H1 (cell line): Measurements from ENCODE around the gene NMT1. TPM values are rescaled to one million over a fixed set of nuclear protein-coding genes. Genes with fewer than 3 reads are reported as not detected.

ENCODE experiments used
- CTCF ChIA-PET: fragments of 300-600 bp; sonication (Branson Sonifier 250); formaldehyde crosslinking; loops from one replicate; lab custom pipeline; 2021; ENCODE audit not compliant: partially characterized antibody; lab: Charles Lee
- POLR2A ChIA-PET: fragments of 300-600 bp; sonication (Branson Sonifier 250); formaldehyde crosslinking; loops from one replicate; lab custom pipeline; 2021; ENCODE audit warnings: inconsistent platforms; ENCODE audit not compliant: partially characterized antibody; lab: Charles Lee
- DNase-seq, 2 experiments: peaks; one replicate each; pipeline versions ENCODE4 v3.0.0 to v3.0.0-alpha.2; 2010 to 2022; ENCODE audit warnings: low spot score in 2 of 2, low read depth in 1 of 2, mixed read lengths in 1 of 2
- FAIRE-seq: peaks from 2 replicates; lab custom pipeline; 2011; peaks lifted over from hg19 to GRCh38; lab: Jason Lieb, UNC
- H2AFZ ChIP-seq: 2 replicates; pipeline ENCODE4 v1.8.1; 2012; ENCODE audit warnings: low read length, inconsistent platforms
- H2AK5ac ChIP-seq: 2 replicates; pipeline ENCODE4 v1.6.1; 2013; ENCODE audit warnings: low read depth, low read length
- H2BK120ac ChIP-seq: replicated peaks from 2 replicates; pipeline ENCODE3; 2013; ENCODE audit warnings: low read depth, low read length, inconsistent platforms
- H2BK12ac ChIP-seq: 2 replicates; pipeline ENCODE4 v1.6.1; 2013; ENCODE audit warnings: low read depth, low read length
- H2BK15ac ChIP-seq: 2 replicates; pipeline ENCODE4 v1.6.1; 2013; ENCODE audit warnings: low read length
- H2BK20ac ChIP-seq: 2 replicates; pipeline ENCODE4 v1.6.1; 2013; ENCODE audit warnings: low read length
- H2BK5ac ChIP-seq: 2 replicates; pipeline ENCODE4 v1.6.1; 2013; ENCODE audit warnings: low read depth, low read length
- H3K14ac ChIP-seq: 2 replicates; pipeline ENCODE4 v1.6.1; 2013; ENCODE audit warnings: inconsistent platforms; ENCODE audit not compliant: insufficient read length
- H3K18ac ChIP-seq: 2 replicates; pipeline ENCODE4 v1.6.1; 2013; ENCODE audit warnings: low read length; ENCODE audit errors: extremely low read depth
- H3K23ac ChIP-seq: 2 replicates; pipeline ENCODE4 v1.6.1; 2013; ENCODE audit warnings: inconsistent platforms; ENCODE audit not compliant: insufficient read length
- H3K23me2 ChIP-seq: 2 replicates; pipeline ENCODE4 v1.6.1; 2013; ENCODE audit warnings: low read depth, low read length
- H3K27ac ChIP-seq: 2 replicates; pipeline ENCODE4 v1.6.1; 2011; ENCODE audit warnings: low read depth, low read length, inconsistent platforms
- H3K27me3 ChIP-seq, 4 experiments: replicated peaks in 1 of 4; 1 replicate in 1 of 4; 2 replicates in 3 of 4; pipeline versions ENCODE4 v1.6.1 to v1.8.1; 2011 to 2013; ENCODE audit warnings: low read length in 3 of 4, mild to moderate bottlenecking in 3 of 4, inconsistent platforms in 2 of 4, mixed read lengths in 2 of 4, moderate library complexity in 1 of 4; ENCODE audit not compliant: control insufficient read depth in 3 of 4, insufficient read depth in 3 of 4; ENCODE audit errors: extremely low read depth in 1 of 4
- H3K36me3 ChIP-seq, 4 experiments: 2 replicates each; pipeline versions ENCODE4 v1.6.1 to v1.8.1; 2011 to 2013; ENCODE audit warnings: mild to moderate bottlenecking in 4 of 4, low read length in 3 of 4, moderate library complexity in 2 of 4, control low read depth in 1 of 4, inconsistent platforms in 1 of 4; ENCODE audit not compliant: insufficient read depth in 4 of 4, control insufficient read depth in 2 of 4
- H3K4ac ChIP-seq: replicated peaks from 2 replicates; pipeline ENCODE3; 2013; ENCODE audit warnings: low read length, low read depth, mixed read lengths, inconsistent platforms; ENCODE audit not compliant: insufficient read length
- H3K4me1 ChIP-seq, 4 experiments: replicated peaks in 1 of 4; 1 replicate in 1 of 4; 2 replicates in 3 of 4; pipeline versions ENCODE4 v1.6.1 to v1.8.1; 2011 to 2013; ENCODE audit warnings: low read length in 3 of 4, inconsistent platforms in 2 of 4, mixed read lengths in 1 of 4; ENCODE audit not compliant: insufficient read depth in 4 of 4, control insufficient read depth in 3 of 4
- H3K4me2 ChIP-seq, 2 experiments: 2 replicates each; pipeline versions ENCODE4 v1.6.1 to v1.8.1; 2011 to 2013; ENCODE audit warnings: low read depth in 2 of 2, low read length in 2 of 2, control low read depth in 1 of 2, inconsistent platforms in 1 of 2, mild to moderate bottlenecking in 1 of 2; ENCODE audit not compliant: insufficient read depth in 1 of 2
- H3K4me3 ChIP-seq, 4 experiments: fragments of 200-600, 300-600 bp in 1 of 4; sonication (generic), shearing (Covaris generic), sonication (Bioruptor Twin) in 1 of 4; 2 replicates each; pipeline versions ENCODE4 v1.5.1 to v1.8.1; 2011 to 2016; ENCODE audit warnings: low read length in 4 of 4, low read depth in 3 of 4, control low read depth in 2 of 4, inconsistent platforms in 2 of 4, mild to moderate bottlenecking in 2 of 4, mixed read lengths in 1 of 4, moderate library complexity in 1 of 4; ENCODE audit not compliant: insufficient read depth in 2 of 4; ENCODE audit errors: extremely low read depth in 1 of 4
- H3K56ac ChIP-seq: replicated peaks from 2 replicates; pipeline ENCODE3; 2013; ENCODE audit warnings: low read depth, mild to moderate bottlenecking, mixed read lengths, low read length, inconsistent platforms; ENCODE audit not compliant: insufficient read length
- H3K79me1 ChIP-seq: 2 replicates; pipeline ENCODE4 v1.6.1; 2013; ENCODE audit warnings: low read depth, low read length, control low read depth
- H3K79me2 ChIP-seq, 2 experiments: 2 replicates each; pipeline versions ENCODE4 v1.6.1 to v1.8.1; 2012 to 2013; ENCODE audit warnings: low read length in 2 of 2, mild to moderate bottlenecking in 2 of 2, inconsistent platforms in 1 of 2; ENCODE audit not compliant: insufficient read depth in 2 of 2, control insufficient read depth in 1 of 2
- H3K9ac ChIP-seq, 4 experiments: replicated peaks in 1 of 4; 1 replicate in 1 of 4; 2 replicates in 3 of 4; pipeline versions ENCODE4 v1.6.1 to v1.8.1; 2011 to 2013; ENCODE audit warnings: low read depth in 3 of 4, low read length in 3 of 4, control low read depth in 2 of 4, mild to moderate bottlenecking in 2 of 4, moderate library complexity in 2 of 4, inconsistent platforms in 1 of 4; ENCODE audit errors: extremely low read depth in 1 of 4
- H3K9me3 ChIP-seq, 2 experiments: 2 replicates each; pipeline versions ENCODE4 v1.6.1 to v1.8.1; 2012 to 2013; ENCODE audit warnings: mild to moderate bottlenecking in 2 of 2, moderate library complexity in 2 of 2, control low read depth in 1 of 2, inconsistent platforms in 1 of 2, low read depth in 1 of 2, low read length in 1 of 2, mixed read lengths in 1 of 2; ENCODE audit not compliant: insufficient read depth in 2 of 2
- H4K20me1 ChIP-seq, 2 experiments: replicated peaks in 1 of 2; 2 replicates each; pipeline versions ENCODE3 to v1.8.1; 2011 to 2013; ENCODE audit warnings: inconsistent platforms in 2 of 2, low read length in 2 of 2, mild to moderate bottlenecking in 1 of 2; ENCODE audit not compliant: insufficient read depth in 2 of 2, control insufficient read depth in 1 of 2
- H4K5ac ChIP-seq: 2 replicates; pipeline ENCODE4 v1.6.1; 2013; ENCODE audit warnings: low read length, low read depth, mixed read lengths, inconsistent platforms; ENCODE audit not compliant: insufficient read length
- H4K8ac ChIP-seq: 2 replicates; pipeline ENCODE4 v1.8.0; 2013; ENCODE audit warnings: mild to moderate bottlenecking, moderate library complexity, low read length, inconsistent platforms; ENCODE audit not compliant: insufficient read depth; ENCODE audit errors: extremely low read depth
- H4K91ac ChIP-seq: replicated peaks from 2 replicates; pipeline ENCODE3; 2013; ENCODE audit warnings: low read length, mixed read lengths, inconsistent platforms; ENCODE audit not compliant: insufficient read length
- CREB1 ChIP-seq: IDR thresholded peaks from 2 replicates; pipeline ENCODE4 v1.6.1; 2012; ENCODE audit warnings: inconsistent platforms
- HDAC6 ChIP-seq: IDR thresholded peaks from one replicate; pipeline ENCODE4 v1.7.1; 2012; ENCODE audit warnings: low read depth, mild to moderate bottlenecking, inconsistent platforms, low read length, moderate library complexity
- JUND ChIP-seq: IDR thresholded peaks from 2 replicates; pipeline ENCODE4 v1.6.1; 2011; ENCODE audit warnings: mild to moderate bottlenecking, improper control_type of control experiment, low read length
- KDM4A ChIP-seq: IDR thresholded peaks from one replicate; pipeline ENCODE4 v1.7.1; 2012; ENCODE audit warnings: low read depth, mild to moderate bottlenecking, moderate library complexity, low read length, inconsistent platforms; ENCODE audit not compliant: severe bottlenecking
- MAFK ChIP-seq: IDR thresholded peaks from 2 replicates; pipeline ENCODE4 v1.6.1; 2012; ENCODE audit warnings: low read depth, mild to moderate bottlenecking, improper control_type of control experiment, low read length
- NANOG ChIP-seq: IDR thresholded peaks from 2 replicates; pipeline ENCODE4 v1.6.1; 2011; ENCODE audit warnings: low read length, low read depth, mild to moderate bottlenecking, inconsistent platforms; ENCODE audit not compliant: insufficient read depth, poor library complexity, severe bottlenecking
- NRF1 ChIP-seq: IDR thresholded peaks from 2 replicates; pipeline ENCODE4 v1.6.1; 2011; ENCODE audit warnings: mild to moderate bottlenecking, low read depth, low read length, improper control_type of control experiment
- POU5F1 ChIP-seq: IDR thresholded peaks from 2 replicates; pipeline ENCODE4 v1.6.1; 2011; ENCODE audit warnings: low read depth, mild to moderate bottlenecking, low read length, moderate library complexity
- RNF2 ChIP-seq: fragments of 200-900, 300-1000 bp; sonication (generic); IDR thresholded peaks from 2 replicates; pipeline ENCODE4 v1.7.1; 2016; ENCODE audit warnings: borderline replicate concordance, low read depth, mild to moderate bottlenecking, antibody characterized with exemption, low read length; ENCODE audit not compliant: poor library complexity, severe bottlenecking; ENCODE audit errors: missing control alignments
- SAP30 ChIP-seq: fragments of 300-600 bp; sonication (generic); IDR thresholded peaks from 2 replicates; pipeline ENCODE4 v1.7.1; 2012; ENCODE audit warnings: low read length, moderate library complexity, mild to moderate bottlenecking, inconsistent platforms; ENCODE audit not compliant: insufficient read depth, insufficient replicate concordance
- SIX5 ChIP-seq: IDR thresholded peaks from 2 replicates; pipeline ENCODE4 v1.6.1; 2011; ENCODE audit warnings: mild to moderate bottlenecking, low read depth, low read length
- TBP ChIP-seq: IDR thresholded peaks from 2 replicates; pipeline ENCODE4 v1.6.1; 2011; ENCODE audit warnings: low read depth, low read length, improper control_type of control experiment
- TEAD4 ChIP-seq: IDR thresholded peaks from 2 replicates; pipeline ENCODE4 v1.6.1; 2012; ENCODE audit warnings: low read depth, low read length, inconsistent platforms, mixed read lengths
- whole genome bisulfite sequencing, 2 experiments: shearing (Covaris generic) in 1 of 2; methylation state at CpG; one replicate each; pipeline versions ENCODE4 v1.1.6 to v1.1.7; 2013 to 2015; ENCODE audit warnings: low lambda C conversion rate in 2 of 2, mixed read lengths in 2 of 2, inconsistent platforms in 1 of 2, low coverage in 1 of 2, missing lambda C conversion rate in 1 of 2; ENCODE audit not compliant: insufficient replicate concordance in 2 of 2, insufficient coverage in 1 of 2, insufficient read length in 1 of 2; ENCODE audit errors: extremely low coverage in 1 of 2, missing lambda C conversion rate in 1 of 2; 5-methylcytosine and 5-hydroxymethylcytosine counted together
- polyA plus RNA-seq, 7 experiments: library from polyadenylated mRNA; depleted of rRNA in 3 of 7; stranded (reverse) in 5 of 7; unstranded in 2 of 7; fragments of >200 nt in 5 of 7; fragments of 200-250 nt in 2 of 7; gene quantifications; 1 replicate in 5 of 7; 2 replicates in 1 of 7; 4 replicates in 1 of 7; pipeline versions ENCODE4 v1.2.1 to v1.2.3, GENCODE V29; 2011 to 2013; ENCODE audit warnings: missing spikeins in 2 of 7, mixed read lengths in 2 of 7
- total RNA-seq: library from RNA; stranded (reverse); fragmentation: NEBNext Ultra II Directional; extraction: Animal tissue kit (Norgen Biotek cat#: 25700); gene quantifications from 2 replicates; pipeline ENCODE4 v1.2.1, GENCODE V29; 2021

The NMT1 gene
- total and polyA plus RNA-seq, 2 of the 8 experiments (the other 6 are each of a cell fraction or from before 2014, with no cell fraction given): 42.9 to 149 TPM

GRCh38 chr17:45086865-45087503 is 25.9 kb downstream of the NMT1 start:
- H4K20me1 ChIP-seq: peaks cover 0 to 12% of the 10 kb centered on the region in 2 experiments
- H3K23ac ChIP-seq: no peak overlapping the region
- H4K5ac ChIP-seq: no peak overlapping the region
- H3K4me3 ChIP-seq: no peak overlapping the region
- H3K9me3 ChIP-seq: no peaks in the 10 kb centered on the region
- no peak for FAIRE-seq
- H3K27ac ChIP-seq: no peak overlapping the region
- H3K79me1 ChIP-seq: no peaks in the 10 kb centered on the region; the same call in 1 of the 2 replicates
- no peak overlapping the region for H4K8ac ChIP-seq
- H4K91ac ChIP-seq: no peak overlapping the region
- H2AK5ac ChIP-seq: no peak overlapping the region
- POLR2A ChIA-PET: interaction anchor here (1.6 kb wide), 1 partner anchor 65 kb away, joined by 4 read pairs; no protein-coding TSS in a partner anchor
- no peak for DNase-seq
- H3K14ac ChIP-seq: no peak overlapping the region
- H2BK120ac ChIP-seq: no peak overlapping the region
- H2BK20ac ChIP-seq: no peak overlapping the region
- H2AFZ ChIP-seq: no peak overlapping the region
- no peak overlapping the region for H2BK5ac ChIP-seq
- peaks cover 0 to 7% (median 0%) of the 10 kb centered on the region in 4 experiments; a peak in 3 of 7 replicates for H3K4me1 ChIP-seq
- no peak overlapping the region for H2BK12ac ChIP-seq
- H3K79me2 ChIP-seq: no peaks in the 10 kb centered on the region
- no peak overlapping the region for H3K18ac ChIP-seq
- no peak overlapping the region for H3K4ac ChIP-seq
- 94% methylated on average over 6 of the region's 6 CpGs; no CpG with 5 or more reads in 1 of the 2 experiments for WGBS, 2 experiments
- no peaks in the 10 kb centered on the region; the same call in 1 of the 2 replicates for H3K23me2 ChIP-seq
- CTCF ChIA-PET: interaction anchor here (1.8 to 3.7 kb wide), 4 partner anchors 9 to 166 kb away, joined by 5 to 19 read pairs (median 16); partner anchors contain the start of gene PLCD3
- no peaks in the 10 kb centered on the region for H3K27me3 ChIP-seq
- no peak overlapping the region for H2BK15ac ChIP-seq
- peaks cover 19 to 68% (median 49%) of the 10 kb centered on the region in 4 experiments for H3K36me3 ChIP-seq
- no peak overlapping the region for H3K56ac ChIP-seq
- no peak overlapping the region for H3K4me2 ChIP-seq
- H3K9ac ChIP-seq: no peak overlapping the region
- TF ChIP-seq RNF2 (no peak), KDM4A (no peak), TEAD4 (no peak), SIX5 (no peak), SAP30 (no peak), NANOG (no peak), POU5F1 (no peak), NRF1 (no peak), MAFK (no peak), TBP (no peak), JUND (no peak), HDAC6 (no peak), CREB1 (no peak)
